ENCODE data around the gene CUBN. TPM values are rescaled to one million over a fixed set of nuclear protein-coding genes. Genes with fewer than 3 reads are reported as not detected.

CUBN gene
- total and polyA plus RNA-seq, 2 experiments from 2014 or later = 0.41 to 0.65 TPM

- no peak overlapping the region for H3K27ac ChIP-seq
- H3K9ac ChIP-seq = no peak overlapping the region
- no peaks in the 10 kb centered on the region for H4K20me1 ChIP-seq (ENCODE audit: insufficient read depth)
- no peak for DNase-seq
- no peaks in the 10 kb centered on the region for H3K4me1 ChIP-seq (ENCODE audit: insufficient read depth)
- no peaks in the 10 kb centered on the region for H3K9me2 ChIP-seq (ENCODE audit: insufficient read depth)
- TF ChIP-seq EZH2 (IDR thresholded peaks at IDR 0.05; ENCODE audit: insufficient read depth, poor library complexity, severe bottlenecking) (no peak), EZH2phosphoT487 (IDR thresholded peaks at IDR 0.05; ENCODE audit: insufficient read depth, low read depth) (no peak)
- no peaks in the 10 kb centered on the region for H3K36me3 ChIP-seq (ENCODE audit: low read depth)
- H3K9me3 ChIP-seq (ENCODE audit: low read depth) = no peaks in the 10 kb centered on the region
- in situ Hi-C loops (cut with MboI) = no loop called here
- H3K79me2 ChIP-seq (ENCODE audit: insufficient read depth) = no peaks in the 10 kb centered on the region
- H3K27me3 ChIP-seq (replicated peaks; ENCODE audit: insufficient read depth) = no peaks in the 10 kb centered on the region
- H3K4me3 ChIP-seq = no peak overlapping the region
- no peaks in the 10 kb centered on the region for H3F3A ChIP-seq (ENCODE audit: insufficient read depth)
- no peak overlapping the region for H2AFZ ChIP-seq
- H3K4me2 ChIP-seq (ENCODE audit: unreplicated experiment) = no peak overlapping the region
Observed at GRCh38 chr10:17140386-17140761, 10.8 kb upstream of the CUBN start.

GRCh38 chr10:17138460-17139042, 8.9 kb upstream of the CUBN start:
- no peaks in the 10 kb centered on the region for H3K9me2 ChIP-seq (ENCODE audit: insufficient read depth)

GRCh38 chr10:17134737-17135260, 5.2 kb upstream of the CUBN start:
- Histone ChIP-seq H3K4me2 (ENCODE audit: unreplicated experiment) (no peak overlapping the region), H3K9me3 (ENCODE audit: low read depth) (no peaks in the 10 kb centered on the region), H3K9ac (no peak overlapping the region), H2AFZ (no peak overlapping the region), H3K27me3 (replicated peaks; ENCODE audit: insufficient read depth) (no peaks in the 10 kb centered on the region), H3K9me2 (ENCODE audit: insufficient read depth) (no peaks in the 10 kb centered on the region), H4K20me1 (ENCODE audit: insufficient read depth) (no peaks in the 10 kb centered on the region), H3K4me3 (no peak overlapping the region), H3K4me1 (ENCODE audit: insufficient read depth) (no peaks in the 10 kb centered on the region), H3K79me2 (ENCODE audit: insufficient read depth) (no peaks in the 10 kb centered on the region), H3K36me3 (ENCODE audit: low read depth) (no peaks in the 10 kb centered on the region), H3K27ac (no peak overlapping the region), H3F3A (ENCODE audit: insufficient read depth) (no peaks in the 10 kb centered on the region)
- TF ChIP-seq EZH2phosphoT487 (IDR thresholded peaks at IDR 0.05; ENCODE audit: insufficient read depth, low read depth) (no peak), EZH2 (IDR thresholded peaks at IDR 0.05; ENCODE audit: insufficient read depth, poor library complexity, severe bottlenecking) (no peak)
- in situ Hi-C loops (cut with MboI) = no loop called here
- DNase-seq = no peak

More at GRCh38 chr10:17138460-17139042, 8.9 kb upstream of the CUBN start:
- TF ChIP-seq EZH2phosphoT487 (IDR thresholded peaks at IDR 0.05; ENCODE audit: insufficient read depth, low read depth) = no peak
- no peak for TF ChIP-seq EZH2 (IDR thresholded peaks at IDR 0.05; ENCODE audit: insufficient read depth, poor library complexity, severe bottlenecking)
- no peaks in the 10 kb centered on the region for H3K4me1 ChIP-seq (ENCODE audit: insufficient read depth)
- H3K9ac ChIP-seq = no peak overlapping the region
- H3K79me2 ChIP-seq (ENCODE audit: insufficient read depth) = no peaks in the 10 kb centered on the region
- no peak overlapping the region for H2AFZ ChIP-seq
- no peak for DNase-seq
- 56 to 61% methylated on average over 5 of the region's 5 CpGs for WGBS, 2 experiments (ENCODE audit: low coverage in 1 of 2, low lambda C conversion rate in 2 of 2, missing lambda C conversion rate in 2 of 2)
- no peak overlapping the region for H3K4me2 ChIP-seq (ENCODE audit: unreplicated experiment)
- no peak overlapping the region for H3K27ac ChIP-seq
- no peaks in the 10 kb centered on the region for H4K20me1 ChIP-seq (ENCODE audit: insufficient read depth)
- no peaks in the 10 kb centered on the region for H3K27me3 ChIP-seq (replicated peaks; ENCODE audit: insufficient read depth)
- H3K4me3 ChIP-seq = no peak overlapping the region
- H3F3A ChIP-seq (ENCODE audit: insufficient read depth) = no peaks in the 10 kb centered on the region
- no peaks in the 10 kb centered on the region for H3K36me3 ChIP-seq (ENCODE audit: low read depth)
- H3K9me3 ChIP-seq (ENCODE audit: low read depth) = no peaks in the 10 kb centered on the region
- in situ Hi-C loops (cut with MboI) = no loop called here

- TF ChIP-seq EZH2 (IDR thresholded peaks at IDR 0.05; ENCODE audit: insufficient read depth, poor library complexity, severe bottlenecking) (no peak), EZH2phosphoT487 (IDR thresholded peaks at IDR 0.05; ENCODE audit: insufficient read depth, low read depth) (no peak)
- in situ Hi-C loops (cut with MboI) = no loop called here
- Histone ChIP-seq H4K20me1 (ENCODE audit: insufficient read depth) (no peaks in the 10 kb centered on the region), H3K27ac (no peak overlapping the region), H3K4me1 (ENCODE audit: insufficient read depth) (no peaks in the 10 kb centered on the region), H3K27me3 (replicated peaks; ENCODE audit: insufficient read depth) (no peaks in the 10 kb centered on the region), H3K36me3 (ENCODE audit: low read depth) (no peaks in the 10 kb centered on the region), H3K9me2 (ENCODE audit: insufficient read depth) (no peaks in the 10 kb centered on the region), H3K4me3 (no peak overlapping the region), H3F3A (ENCODE audit: insufficient read depth) (no peaks in the 10 kb centered on the region), H3K9ac (no peak overlapping the region), H3K4me2 (ENCODE audit: unreplicated experiment) (no peak overlapping the region), H2AFZ (no peak overlapping the region), H3K9me3 (ENCODE audit: low read depth) (no peaks in the 10 kb centered on the region), H3K79me2 (ENCODE audit: insufficient read depth) (no peaks in the 10 kb centered on the region)
- 100% methylated on average over 2 of the region's 2 CpGs for WGBS, 2 experiments (ENCODE audit: low coverage in 1 of 2, low lambda C conversion rate in 2 of 2, missing lambda C conversion rate in 2 of 2)
- DNase-seq = no peak
Observed at GRCh38 chr10:17134282-17134681, 4.7 kb upstream of the CUBN start.

- H2AFZ ChIP-seq = no peak overlapping the region
- peaks cover 6% of the 10 kb centered on the region for H3K4me1 ChIP-seq (ENCODE audit: insufficient read depth)
- H4K20me1 ChIP-seq (ENCODE audit: insufficient read depth) = no peaks in the 10 kb centered on the region
- H3K9me3 ChIP-seq (ENCODE audit: low read depth) = no peaks in the 10 kb centered on the region
- whole genome bisulfite sequencing, 2 experiments (ENCODE audit: low coverage in 1 of 2, low lambda C conversion rate in 2 of 2, missing lambda C conversion rate in 2 of 2) = 89 to 96% methylated on average over 3 of the region's 3 CpGs
- TF ChIP-seq EZH2phosphoT487 (IDR thresholded peaks at IDR 0.05; ENCODE audit: insufficient read depth, low read depth) = no peak
- TF ChIP-seq EZH2 (IDR thresholded peaks at IDR 0.05; ENCODE audit: insufficient read depth, poor library complexity, severe bottlenecking) = no peak
- no peaks in the 10 kb centered on the region for H3K27me3 ChIP-seq (replicated peaks; ENCODE audit: insufficient read depth)
- no peaks in the 10 kb centered on the region for H3K9me2 ChIP-seq (ENCODE audit: insufficient read depth)
- no peak overlapping the region for H3K4me2 ChIP-seq (ENCODE audit: unreplicated experiment)
- peaks cover 4% of the 10 kb centered on the region; the same call in 1 of the 2 replicates for H3F3A ChIP-seq (ENCODE audit: insufficient read depth)
- no peak overlapping the region for H3K9ac ChIP-seq
- no peak overlapping the region for H3K27ac ChIP-seq
- in situ Hi-C loops (cut with MboI) = no loop called here
- H3K79me2 ChIP-seq (ENCODE audit: insufficient read depth) = no peaks in the 10 kb centered on the region
- no peak overlapping the region for H3K4me3 ChIP-seq
- no peak for DNase-seq
- no peaks in the 10 kb centered on the region for H3K36me3 ChIP-seq (ENCODE audit: low read depth)
Observed at GRCh38 chr10:17128261-17128660, 1.4 kb downstream of the CUBN start.
